Colonic mucosa (tissue), 4 donors: ENCODE data around the gene SIDT1. TPM values are rescaled to one million over a fixed set of nuclear protein-coding genes. Genes with fewer than 3 reads are reported as not detected.

Experiments
- DNase-seq: peaks from one replicate; pipeline ENCODE4 v3.0.0-alpha.2; 2020
- H3K27ac ChIP-seq: fragments of 200-600 bp; one replicate; pipeline ENCODE4 v1.8.0; 2021
- H3K27me3 ChIP-seq: fragments of 200-600 bp; one replicate; pipeline ENCODE4 v1.8.0; 2021
- H3K36me3 ChIP-seq: fragments of 200-600 bp; one replicate; pipeline ENCODE4 v1.8.0; 2021
- H3K4me1 ChIP-seq: fragments of 200-600 bp; one replicate; pipeline ENCODE4 v1.8.0; 2021; ENCODE audit warnings: mild to moderate bottlenecking
- H3K4me3 ChIP-seq: fragments of 200-600 bp; one replicate; pipeline ENCODE4 v1.8.0; 2021
- H3K9ac ChIP-seq, 2 donors: one replicate each; pipeline ENCODE4 v1.7.0; 2013; ENCODE audit warnings: control low read depth in 2 of 2, low read depth in 2 of 2, low read length in 2 of 2
- H3K9me3 ChIP-seq: fragments of 200-600 bp; one replicate; pipeline ENCODE4 v1.8.0; 2021
- intact Hi-C: fragments of 100-400 bp; cut with DNase I; formaldehyde crosslinking; loops from one replicate; pipeline ENCODE4 v1.14.1; 2022
- total RNA-seq, 2 donors: library from RNA; stranded (reverse); fragmentation: NEBNext Ultra II Directional in 1 of 2; extraction: Animal tissue kit (Norgen Biotek cat#: 25700) in 1 of 2; gene quantifications; one replicate each; pipeline ENCODE4 v1.2.1, GENCODE V29; 2021
- TF ChIP-seq, protein P1 (sequence below): fragments of 200-600 bp; IDR thresholded peaks from one replicate; pipeline ENCODE4 v1.8.0; 2022; ENCODE audit warnings: antibody characterized with exemption, mild to moderate bottlenecking
- donor health status: healthy.
- donor health status: DM: no; HTN: no; CAD: no.
- donor health status: DM: no; HTN: no; CAD: no.

Gene SIDT1
- total RNA-seq, 2 donors from 2014 or later = 35.9 to 42.1 TPM

- no peaks in the 10 kb centered on the region for H3K36me3 ChIP-seq
- TF ChIP-seq, protein P1, sequence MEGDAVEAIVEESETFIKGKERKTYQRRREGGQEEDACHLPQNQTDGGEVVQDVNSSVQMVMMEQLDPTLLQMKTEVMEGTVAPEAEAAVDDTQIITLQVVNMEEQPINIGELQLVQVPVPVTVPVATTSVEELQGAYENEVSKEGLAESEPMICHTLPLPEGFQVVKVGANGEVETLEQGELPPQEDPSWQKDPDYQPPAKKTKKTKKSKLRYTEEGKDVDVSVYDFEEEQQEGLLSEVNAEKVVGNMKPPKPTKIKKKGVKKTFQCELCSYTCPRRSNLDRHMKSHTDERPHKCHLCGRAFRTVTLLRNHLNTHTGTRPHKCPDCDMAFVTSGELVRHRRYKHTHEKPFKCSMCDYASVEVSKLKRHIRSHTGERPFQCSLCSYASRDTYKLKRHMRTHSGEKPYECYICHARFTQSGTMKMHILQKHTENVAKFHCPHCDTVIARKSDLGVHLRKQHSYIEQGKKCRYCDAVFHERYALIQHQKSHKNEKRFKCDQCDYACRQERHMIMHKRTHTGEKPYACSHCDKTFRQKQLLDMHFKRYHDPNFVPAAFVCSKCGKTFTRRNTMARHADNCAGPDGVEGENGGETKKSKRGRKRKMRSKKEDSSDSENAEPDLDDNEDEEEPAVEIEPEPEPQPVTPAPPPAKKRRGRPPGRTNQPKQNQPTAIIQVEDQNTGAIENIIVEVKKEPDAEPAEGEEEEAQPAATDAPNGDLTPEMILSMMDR = no peak
- no peak overlapping the region for H3K27ac ChIP-seq
- intact Hi-C loops = no loop called here
- DNase-seq = no peak
- H3K9ac ChIP-seq = no peak overlapping the region
- H3K9me3 ChIP-seq = no peaks in the 10 kb centered on the region
- no peaks in the 10 kb centered on the region for H3K27me3 ChIP-seq
- H3K4me1 ChIP-seq = no peaks in the 10 kb centered on the region
- H3K4me3 ChIP-seq = no peak overlapping the region
These were observed 68.9 kb downstream of the SIDT1 start for GRCh38 chr3:113601240-113601639.

- DNase-seq = no peak
- H3K4me3 ChIP-seq = no peak overlapping the region
- no peak overlapping the region for H3K9ac ChIP-seq
- TF ChIP-seq, protein P1 = no peak
- no peaks in the 10 kb centered on the region for H3K27me3 ChIP-seq
- H3K27ac ChIP-seq = no peak overlapping the region
- intact Hi-C loops = no loop called here
- H3K9me3 ChIP-seq = no peaks in the 10 kb centered on the region
- H3K36me3 ChIP-seq = no peaks in the 10 kb centered on the region
- no peaks in the 10 kb centered on the region for H3K4me1 ChIP-seq
These were observed 69.9 kb downstream of the SIDT1 start for GRCh38 chr3:113602256-113602655.

DNA sequence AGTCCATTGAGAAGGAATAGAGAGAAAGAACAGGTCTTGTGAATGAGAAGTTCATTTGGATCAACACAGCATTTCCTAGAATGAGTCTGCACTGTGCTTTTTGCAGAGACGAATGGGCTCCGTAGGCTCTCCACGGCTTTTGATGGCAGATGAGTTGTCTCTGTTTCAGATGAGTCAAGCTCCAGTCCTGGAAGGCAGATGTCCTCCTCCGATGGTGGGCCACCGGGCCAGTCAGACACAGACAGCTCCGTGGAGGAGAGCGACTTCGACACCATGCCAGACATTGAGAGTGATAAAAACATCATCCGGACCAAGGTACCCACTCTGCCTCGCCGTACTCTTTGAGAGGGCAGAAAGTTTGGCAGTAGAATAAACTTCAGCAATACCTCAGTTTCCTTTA lies 70.5 kb downstream of the SIDT1 start:
- no peak for DNase-seq
- intact Hi-C loops = no loop called here
- no peak overlapping the region for H3K27ac ChIP-seq
- H3K36me3 ChIP-seq = peaks cover 4% of the 10 kb centered on the region
- no peaks in the 10 kb centered on the region for H3K9me3 ChIP-seq
- H3K27me3 ChIP-seq = no peaks in the 10 kb centered on the region
- no peak overlapping the region for H3K4me3 ChIP-seq
- no peaks in the 10 kb centered on the region for H3K4me1 ChIP-seq
- TF ChIP-seq, protein P1 = no peak
- H3K9ac ChIP-seq = no peak overlapping the region

GRCh38 chr3:113606539-113607218 lies 74.3 kb downstream of the SIDT1 start:
- TF ChIP-seq, protein P1 = no peak
- no peak for DNase-seq
- H3K9me3 ChIP-seq = no peaks in the 10 kb centered on the region
- H3K27me3 ChIP-seq = no peaks in the 10 kb centered on the region
- H3K36me3 ChIP-seq = peaks cover 5% of the 10 kb centered on the region
- H3K4me3 ChIP-seq = no peak overlapping the region
- H3K27ac ChIP-seq = no peak overlapping the region
- H3K9ac ChIP-seq = no peak overlapping the region
- H3K4me1 ChIP-seq = no peaks in the 10 kb centered on the region
- intact Hi-C loops = no loop called here

DNA sequence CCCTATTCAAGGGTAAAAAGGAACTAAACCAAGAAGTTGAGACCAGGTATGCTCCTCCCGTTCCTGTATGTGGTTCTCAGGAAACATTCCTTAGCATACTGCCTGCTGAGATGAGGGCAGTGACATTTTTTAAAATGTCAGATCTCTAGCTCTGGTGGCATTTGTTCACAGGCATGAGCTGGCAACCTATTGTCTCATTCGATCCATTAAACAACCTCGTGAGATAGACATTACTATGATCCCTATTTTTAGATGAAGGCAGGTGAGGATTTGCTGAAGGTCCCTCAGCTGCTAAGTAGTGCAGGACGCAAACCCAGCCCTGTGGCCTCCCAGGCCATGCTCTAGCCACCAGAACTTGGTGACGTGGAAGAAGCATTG lies 74.9 kb downstream of the SIDT1 start:
- Histone ChIP-seq H3K36me3 (peaks cover 5% of the 10 kb centered on the region), H3K9ac (no peak overlapping the region), H3K27ac (no peak overlapping the region), H3K4me3 (no peak overlapping the region), H3K4me1 (no peaks in the 10 kb centered on the region), H3K27me3 (no peaks in the 10 kb centered on the region), H3K9me3 (no peaks in the 10 kb centered on the region)
- intact Hi-C loops = no loop called here
- TF ChIP-seq, protein P1 = no peak
- DNase-seq = no peak
